Large intestine (tissue), 12 donors: ENCODE data around the gene RPS3A. TPM values are rescaled to one million over a fixed set of nuclear protein-coding genes. Genes with fewer than 3 reads are reported as not detected.
"Not testable (repeated sequence)": the region's sequence is repeated elsewhere in the genome, so short reads cannot be mapped to it uniquely, and the experiment has no call there.

Experiments
- DNase-seq, 2 donors: peaks; one replicate each; pipeline versions ENCODE4 v3.0.0 to v3.0.0-alpha.2; 2013
- H3K27ac ChIP-seq: one replicate; pipeline ENCODE4 v1.5.1; 2013; ENCODE audit warnings: low read length
- H3K27me3 ChIP-seq: 2 replicates; pipeline ENCODE4 v1.6.1; 2013; ENCODE audit warnings: low read length; ENCODE audit not compliant: control insufficient read depth, insufficient read depth
- H3K36me3 ChIP-seq: 2 replicates; pipeline ENCODE4 v1.6.1; 2013; ENCODE audit warnings: low read length; ENCODE audit not compliant: control insufficient read depth, insufficient read depth
- H3K4me1 ChIP-seq: one replicate; pipeline ENCODE4 v1.6.1; 2013; ENCODE audit warnings: low read length; ENCODE audit not compliant: control insufficient read depth, insufficient read depth
- H3K4me3 ChIP-seq: one replicate; pipeline ENCODE4 v1.5.1; 2013; ENCODE audit warnings: low read length
- H3K9me3 ChIP-seq: one replicate; pipeline ENCODE4 v1.6.1; 2013; ENCODE audit warnings: mild to moderate bottlenecking, low read depth, low read length, moderate library complexity; ENCODE audit not compliant: control insufficient read depth
- WGBS: methylation state at CpG from one replicate; pipeline ENCODE4 v1.1.5; 2013; ENCODE audit warnings: low lambda C conversion rate; ENCODE audit not compliant: insufficient coverage; 5-methylcytosine and 5-hydroxymethylcytosine counted together
- long read RNA-seq, 11 donors: transcript quantifications; one replicate each; lab custom pipeline, GENCODE V29; 2026
- polyA plus RNA-seq: library from polyadenylated mRNA; unstranded; fragments of 120-200 nt; gene quantifications from one replicate; pipeline ENCODE4 v1.2.1, GENCODE V29; 2013

Gene RPS3A
- polyA plus RNA-seq: 4,115 TPM
- long read RNA-seq, donor 1, transcript RPS3A-208 (4 exons, 576 nt): minor isoform, 5 of 1,748 reads
- long read RNA-seq, donor 1, transcript RPS3A-205 (6 exons, 674 nt): minor isoform, 11 of 1,748 reads
- long read RNA-seq, donor 1, transcript RPS3A-201 (6 exons, 934 nt): major isoform, 1,538 of 1,748 reads
- long read RNA-seq, donor 1, partial matches to known transcripts: 159 of 1,748 reads
- long read RNA-seq, donor 1, other reads (novel, unspliced or antisense): 34 of 1,748 reads
- long read RNA-seq, donor 2, transcript RPS3A-208 (4 exons, 576 nt): minor isoform, 10 of 3,504 reads
- long read RNA-seq, donor 2, transcript RPS3A-205 (6 exons, 674 nt): minor isoform, 28 of 3,504 reads
- long read RNA-seq, donor 2, transcript RPS3A-201 (6 exons, 934 nt): major isoform, 2,959 of 3,504 reads
- long read RNA-seq, donor 2, partial matches to known transcripts: 432 of 3,504 reads
- long read RNA-seq, donor 2, other reads (novel, unspliced or antisense): 71 of 3,504 reads
- long read RNA-seq, donor 3, transcript RPS3A-208 (4 exons, 576 nt): minor isoform, 18 of 5,694 reads
- long read RNA-seq, donor 3, transcript RPS3A-205 (6 exons, 674 nt): minor isoform, 45 of 5,694 reads
- long read RNA-seq, donor 3, transcript RPS3A-201 (6 exons, 934 nt): major isoform, 4,834 of 5,694 reads
- long read RNA-seq, donor 3, partial matches to known transcripts: 642 of 5,694 reads
- long read RNA-seq, donor 3, other reads (novel, unspliced or antisense): 149 of 5,694 reads
- long read RNA-seq, donor 4, transcript RPS3A-201 (6 exons, 934 nt): major isoform, 438 of 490 reads
- long read RNA-seq, donor 4, transcript RPS3A-205 (6 exons, 674 nt): minor isoform, 10 of 490 reads
- long read RNA-seq, donor 4, partial matches to known transcripts: 40 of 490 reads
- long read RNA-seq, donor 4, other reads (novel, unspliced or antisense): 0 of 490 reads
- long read RNA-seq, donor 5, transcript RPS3A-201 (6 exons, 934 nt): major isoform, 1,076 of 1,183 reads
- long read RNA-seq, donor 5, transcript RPS3A-205 (6 exons, 674 nt): minor isoform, 7 of 1,183 reads
- long read RNA-seq, donor 5, partial matches to known transcripts: 88 of 1,183 reads
- long read RNA-seq, donor 5, other reads (novel, unspliced or antisense): 8 of 1,183 reads
- long read RNA-seq, donor 6, transcript RPS3A-205 (6 exons, 674 nt): minor isoform, 29 of 3,603 reads
- long read RNA-seq, donor 6, transcript RPS3A-208 (4 exons, 576 nt): minor isoform, 8 of 3,603 reads
- long read RNA-seq, donor 6, transcript RPS3A-201 (6 exons, 934 nt): major isoform, 3,135 of 3,603 reads
- long read RNA-seq, donor 6, partial matches to known transcripts: 339 of 3,603 reads
- long read RNA-seq, donor 6, other reads (novel, unspliced or antisense): 88 of 3,603 reads
- long read RNA-seq, donor 7, transcript RPS3A-201 (6 exons, 934 nt): major isoform, 955 of 1,117 reads
- long read RNA-seq, donor 7, transcript RPS3A-205 (6 exons, 674 nt): minor isoform, 15 of 1,117 reads
- long read RNA-seq, donor 7, partial matches to known transcripts: 134 of 1,117 reads
- long read RNA-seq, donor 7, other reads (novel, unspliced or antisense): 8 of 1,117 reads
- long read RNA-seq, donor 8, transcript RPS3A-210 (6 exons, 845 nt): minor isoform, 5 of 4,716 reads
- long read RNA-seq, donor 8, transcript RPS3A-208 (4 exons, 576 nt): minor isoform, 16 of 4,716 reads
- long read RNA-seq, donor 8, transcript RPS3A-205 (6 exons, 674 nt): minor isoform, 33 of 4,716 reads
- long read RNA-seq, donor 8, transcript RPS3A-201 (6 exons, 934 nt): major isoform, 4,037 of 4,716 reads
- long read RNA-seq, donor 8, partial matches to known transcripts: 531 of 4,716 reads
- long read RNA-seq, donor 8, other reads (novel, unspliced or antisense): 93 of 4,716 reads
- long read RNA-seq, donor 9, transcript RPS3A-208 (4 exons, 576 nt): minor isoform, 22 of 5,556 reads
- long read RNA-seq, donor 9, transcript RPS3A-201 (6 exons, 934 nt): major isoform, 4,929 of 5,556 reads
- long read RNA-seq, donor 9, transcript RPS3A-205 (6 exons, 674 nt): minor isoform, 55 of 5,556 reads
- long read RNA-seq, donor 9, partial matches to known transcripts: 410 of 5,556 reads
- long read RNA-seq, donor 9, other reads (novel, unspliced or antisense): 136 of 5,556 reads
- long read RNA-seq, donor 10, transcript RPS3A-205 (6 exons, 674 nt): minor isoform, 51 of 4,162 reads
- long read RNA-seq, donor 10, transcript RPS3A-208 (4 exons, 576 nt): minor isoform, 19 of 4,162 reads
- long read RNA-seq, donor 10, transcript RPS3A-201 (6 exons, 934 nt): major isoform, 3,663 of 4,162 reads
- long read RNA-seq, donor 10, partial matches to known transcripts: 317 of 4,162 reads
- long read RNA-seq, donor 10, other reads (novel, unspliced or antisense): 111 of 4,162 reads
- long read RNA-seq, donor 11, transcript RPS3A-205 (6 exons, 674 nt): minor isoform, 19 of 2,377 reads
- long read RNA-seq, donor 11, transcript RPS3A-208 (4 exons, 576 nt): minor isoform, 7 of 2,377 reads
- long read RNA-seq, donor 11, transcript RPS3A-201 (6 exons, 934 nt): major isoform, 2,106 of 2,377 reads
- long read RNA-seq, donor 11, partial matches to known transcripts: 188 of 2,377 reads
- long read RNA-seq, donor 11, other reads (novel, unspliced or antisense): 52 of 2,377 reads

DNA sequence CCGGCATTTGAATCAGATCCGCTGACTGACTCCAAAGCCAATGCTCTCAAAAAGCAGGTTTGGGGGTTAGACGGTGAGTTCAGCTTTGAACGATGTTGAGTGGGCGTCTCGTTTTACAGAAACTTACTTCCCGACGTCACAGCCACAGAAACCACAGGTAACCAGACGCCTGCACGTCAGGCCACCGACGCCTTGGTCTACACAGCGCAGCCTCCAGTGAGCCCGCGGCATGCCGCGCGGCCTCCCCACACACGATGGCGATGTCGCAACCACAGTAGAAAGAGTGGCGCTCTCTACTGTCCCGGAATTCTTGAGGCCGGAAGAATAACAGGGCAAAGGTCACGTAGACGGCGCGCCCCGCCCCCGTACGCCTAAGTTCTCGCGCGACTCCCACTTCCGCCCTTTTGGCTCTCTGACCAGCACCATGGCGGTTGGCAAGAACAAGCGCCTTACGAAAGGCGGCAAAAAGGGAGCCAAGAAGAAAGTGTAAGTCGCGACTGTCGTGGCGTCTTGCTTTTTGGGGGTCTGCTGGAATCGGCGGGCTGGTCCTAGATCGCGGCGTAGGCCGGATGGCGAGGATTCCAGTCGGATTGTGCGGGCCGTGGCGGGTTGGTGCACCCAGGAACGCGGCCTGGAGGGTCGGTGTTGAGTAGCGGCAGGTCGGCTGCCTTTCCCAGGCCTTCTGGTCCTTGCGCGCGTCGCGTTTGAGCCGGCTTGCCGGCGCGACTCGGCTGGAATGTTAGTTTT is at the start of gene RPS3A:
Gene RPS3A, plus strand, starts transcription at position 400 of the 747 bp plus-strand sequence. Its CDS starts 25 bp downstream, at position 425.
- H3K4me1 ChIP-seq: peaks cover 6% of the 10 kb centered on the region
- no peaks in the 10 kb centered on the region for H3K27me3 ChIP-seq
- H3K27ac ChIP-seq: peak within 1 kb of the TSS; percentile 93
- peak within 1 kb of the TSS; percentile 98 for H3K4me3 ChIP-seq
- no peaks in the 10 kb centered on the region for H3K9me3 ChIP-seq
- H3K36me3 ChIP-seq: peaks cover 31% of the 10 kb centered on the region
- no CpG with 5 or more reads among the region's 69 CpGs for WGBS
- peak; percentile 98 to 99 for DNase-seq

DNA sequence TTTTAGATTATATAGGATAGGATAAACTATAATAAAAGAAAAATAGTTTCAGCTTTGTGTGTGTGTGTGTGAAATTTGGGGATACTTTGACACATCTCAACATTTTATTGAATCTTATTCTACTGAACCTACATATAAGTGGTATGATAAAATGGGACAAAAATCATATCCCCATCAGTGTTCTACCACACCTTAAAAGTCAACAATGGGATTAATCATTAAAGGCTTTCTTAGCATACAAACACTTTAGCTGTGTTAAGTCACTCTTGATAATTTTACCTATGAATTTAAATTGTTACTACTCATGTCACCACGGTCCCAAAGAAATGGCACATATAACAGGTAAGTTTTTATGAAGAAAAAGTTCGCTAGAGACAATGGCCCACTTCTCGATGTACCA is 46.6 kb upstream of the RPS3A start:
- Histone ChIP-seq H3K4me3 (no peak overlapping the region), H3K4me1 (no peaks in the 10 kb centered on the region), H3K9me3 (no peaks in the 10 kb centered on the region), H3K27me3 (no peaks in the 10 kb centered on the region), H3K27ac (no peak overlapping the region), H3K36me3 (no peaks in the 10 kb centered on the region)
- WGBS: no CpG with 5 or more reads among the region's 3 CpGs
- DNase-seq: peak in 1 of 2 donors; percentile 4

DNA sequence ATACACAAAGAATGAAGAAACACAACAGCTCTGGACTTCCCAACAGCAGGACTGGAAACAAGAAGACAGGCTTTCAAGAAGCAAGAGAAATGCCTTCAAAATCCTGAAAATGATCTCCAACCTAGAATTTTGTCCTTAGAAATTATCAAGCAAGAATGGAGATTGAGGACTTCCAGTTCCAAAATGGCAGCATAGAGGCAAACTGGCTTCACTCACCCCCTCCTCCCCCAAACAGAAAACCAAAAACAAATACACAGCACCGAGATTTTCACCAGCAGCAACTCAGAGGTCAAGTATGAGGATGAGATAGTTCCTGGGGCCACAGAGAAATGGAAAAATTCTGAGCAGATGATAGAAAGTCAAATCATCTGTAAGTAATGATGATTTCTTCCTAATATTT is 43.9 kb upstream of the RPS3A start:
- DNase-seq: no peak
- no CpG with 5 or more reads among the region's 1 CpG for WGBS
- H3K9me3 ChIP-seq: no peaks in the 10 kb centered on the region
- H3K4me1 ChIP-seq: no peaks in the 10 kb centered on the region
- H3K36me3 ChIP-seq: no peaks in the 10 kb centered on the region
- no peaks in the 10 kb centered on the region for H3K27me3 ChIP-seq
- H3K4me3 ChIP-seq: no peak overlapping the region
- no peak overlapping the region for H3K27ac ChIP-seq

DNA sequence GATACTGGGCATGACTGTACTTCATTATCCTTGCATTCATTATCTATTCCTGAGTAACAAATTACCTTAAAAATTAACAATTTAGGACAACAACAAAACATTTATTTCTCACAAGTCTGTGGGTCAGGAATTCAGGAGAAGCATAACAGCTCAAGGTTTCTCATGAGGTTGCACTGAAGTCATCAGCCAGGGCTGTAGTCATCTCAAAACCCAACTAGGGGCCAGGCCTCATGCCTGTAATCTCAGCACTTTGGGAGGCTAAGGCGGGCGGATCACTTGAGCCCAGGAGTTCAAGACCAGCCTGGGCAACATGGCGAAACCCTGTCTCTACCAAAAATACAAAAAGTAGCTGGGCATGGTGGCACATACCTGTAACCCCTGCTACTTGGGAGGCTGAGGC is 36.3 kb upstream of the RPS3A start:
- no CpG with 5 or more reads among the region's 3 CpGs for WGBS
- not testable (repeated sequence) for H3K36me3 ChIP-seq, H3K27ac ChIP-seq, H3K9me3 ChIP-seq, H3K27me3 ChIP-seq, DNase-seq, H3K4me1 ChIP-seq, H3K4me3 ChIP-seq

DNA sequence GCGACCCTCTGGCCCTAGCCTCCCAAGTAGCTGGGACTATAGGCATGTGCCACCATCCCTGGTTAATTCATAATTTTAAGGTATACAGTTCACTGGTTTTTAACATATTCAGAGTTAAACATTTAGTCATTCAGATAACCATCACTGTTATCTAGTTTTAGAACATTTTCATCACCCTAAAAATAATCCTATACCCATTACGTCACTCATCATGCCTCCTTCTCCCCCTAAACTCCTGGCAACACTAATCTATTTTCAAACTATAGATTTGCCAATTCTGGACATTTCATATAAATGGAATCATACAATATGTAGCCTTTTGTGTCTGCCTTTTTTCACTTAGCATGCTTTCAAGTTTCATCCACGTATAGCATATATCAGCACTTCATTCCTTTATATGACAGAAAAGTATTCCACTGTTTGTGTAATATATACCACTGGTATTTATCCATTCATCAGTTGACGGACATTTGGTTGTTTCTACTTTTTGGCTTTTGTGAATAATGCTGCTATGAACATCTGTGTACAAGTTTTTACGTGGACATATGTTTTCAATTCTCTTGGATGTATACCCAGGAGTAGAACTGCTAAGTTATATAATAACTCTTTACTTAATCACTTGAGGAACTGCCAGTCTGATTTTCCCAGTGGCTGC is 32.0 kb upstream of the RPS3A start:
- no peak for DNase-seq

DNA sequence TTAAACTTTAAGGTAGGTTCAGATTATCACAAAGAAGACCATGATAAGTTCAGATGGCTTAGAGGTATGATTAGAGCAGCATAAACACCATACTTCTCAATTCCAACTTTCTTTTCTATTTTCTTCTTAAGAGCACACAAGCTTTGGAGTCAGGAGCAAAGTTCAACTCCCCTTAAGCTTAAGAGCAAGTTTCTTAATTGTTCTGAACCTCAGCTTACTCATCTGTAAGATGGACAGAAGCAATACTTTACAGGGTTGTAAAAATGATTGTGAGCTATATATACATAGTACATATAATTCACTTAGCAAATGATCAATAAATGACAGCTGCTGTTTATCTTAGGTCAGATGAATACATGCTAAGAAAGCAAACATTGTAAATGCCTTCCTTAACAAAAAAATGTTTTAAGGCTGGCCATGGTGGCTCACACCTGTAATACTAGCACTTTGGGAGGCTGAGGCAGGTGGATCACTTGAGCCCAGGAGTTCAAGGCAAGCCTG is 25.0 kb upstream of the RPS3A start:
- no peak overlapping the region for H3K27ac ChIP-seq
- DNase-seq: no peak

More for the DNA sequence above, 32.0 kb upstream of the RPS3A start:
- Histone ChIP-seq H3K27ac (no peak overlapping the region), H3K27me3 (no peaks in the 10 kb centered on the region), H3K36me3 (no peaks in the 10 kb centered on the region), H3K4me3 (no peak overlapping the region), H3K4me1 (no peaks in the 10 kb centered on the region), H3K9me3 (no peaks in the 10 kb centered on the region)
- 94% methylated on average over 2 of the region's 5 CpGs for WGBS

DNA sequence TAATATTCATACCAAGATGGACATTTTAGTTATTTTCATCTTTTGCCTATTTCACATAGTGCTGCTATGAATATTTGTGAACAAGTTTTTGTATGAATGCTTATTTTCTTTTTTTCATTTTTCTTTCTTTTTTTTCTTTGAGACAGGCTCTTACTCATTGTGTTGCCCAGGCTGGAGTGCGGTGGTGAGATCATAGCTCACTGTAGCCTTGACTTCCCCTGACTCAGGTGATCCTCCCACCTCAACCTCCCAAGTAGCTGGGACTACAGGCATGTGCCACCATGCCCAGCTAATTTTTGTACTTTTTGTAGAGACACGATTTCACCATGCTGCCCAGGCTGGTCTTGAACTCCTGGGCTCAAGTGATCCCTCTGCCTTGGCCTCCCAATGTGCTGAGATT is 21.4 kb upstream of the RPS3A start:
- no CpG with 5 or more reads among the region's 2 CpGs for WGBS
- not testable (repeated sequence) for H3K4me3 ChIP-seq, H3K27me3 ChIP-seq, H3K27ac ChIP-seq, H3K4me1 ChIP-seq, DNase-seq, H3K36me3 ChIP-seq, H3K9me3 ChIP-seq

More for the DNA sequence above, 25.0 kb upstream of the RPS3A start:
- Histone ChIP-seq H3K4me3 (no peak overlapping the region), H3K4me1 (no peaks in the 10 kb centered on the region), H3K9me3 (no peaks in the 10 kb centered on the region), H3K27me3 (no peaks in the 10 kb centered on the region), H3K36me3 (no peaks in the 10 kb centered on the region)

DNA sequence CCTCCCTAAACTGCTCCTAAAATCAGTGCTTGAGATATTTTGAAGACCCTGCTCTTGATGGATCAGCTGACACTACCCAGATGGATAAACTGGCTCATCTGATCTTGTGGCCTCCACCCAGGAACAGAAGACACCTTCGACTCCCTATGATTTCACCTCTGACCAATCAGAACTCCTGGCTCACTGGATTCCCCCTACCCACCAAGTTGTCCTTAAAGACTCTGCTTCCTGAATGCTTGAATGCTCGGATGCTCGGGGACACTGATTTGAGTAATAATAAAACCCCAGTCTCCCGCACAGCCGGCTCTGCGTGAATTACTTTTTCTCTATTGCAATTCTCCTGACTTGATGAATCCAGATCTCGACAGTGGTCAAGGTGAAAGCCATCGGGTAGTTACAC is 12.0 kb upstream of the RPS3A start:
- WGBS: no CpG with 5 or more reads among the region's 8 CpGs
- Histone ChIP-seq H3K36me3 (no peaks in the 10 kb centered on the region), H3K4me3 (no peak overlapping the region), H3K27ac (no peak overlapping the region), H3K9me3 (no peaks in the 10 kb centered on the region), H3K4me1 (peaks cover 6% of the 10 kb centered on the region), H3K27me3 (no peaks in the 10 kb centered on the region)
- no peak for DNase-seq
